K562 (cell line): Measurements from ENCODE around the gene SNX18. TPM values are rescaled to one million over a fixed set of nuclear protein-coding genes. Genes with fewer than 3 reads are reported as not detected.

Experiments
- CTCF ChIP-seq, 3 experiments: IDR thresholded peaks in 2 of 3; conservative IDR thresholded peaks in 1 of 3; 2 replicates each; pipeline ENCODE4 v1.5.1; 2011 to 2012; ENCODE audit warnings: low read length in 3 of 3, mild to moderate bottlenecking in 3 of 3, control low read depth in 2 of 3, improper control_type of control experiment in 1 of 3, inconsistent platforms in 1 of 3, low read depth in 1 of 3, mixed read lengths in 1 of 3, moderate library complexity in 1 of 3; ENCODE audit not compliant: insufficient read depth in 2 of 3
- E2F6 ChIP-seq, 2 experiments: IDR thresholded peaks; 2 replicates each; pipeline ENCODE4 v1.6.1; 2011; ENCODE audit warnings: borderline replicate concordance in 1 of 2, control low read depth in 1 of 2, low read depth in 1 of 2, low read length in 1 of 2, mild to moderate bottlenecking in 1 of 2, mixed read lengths in 1 of 2, moderate library complexity in 1 of 2; ENCODE audit not compliant: insufficient read depth in 1 of 2, insufficient read length in 1 of 2, poor library complexity in 1 of 2, severe bottlenecking in 1 of 2; ENCODE audit errors: extremely low read depth in 1 of 2
- GABPB1 ChIP-seq: sonication (generic); formaldehyde crosslinking; IDR thresholded peaks from 2 replicates; pipeline ENCODE4 v1.8.0; 2022; ENCODE audit warnings: mild to moderate bottlenecking, missing genetic modification reagents
- GABPB2 ChIP-seq: fragments of 250-450 bp; sonication (Bioruptor Pico); conservative IDR thresholded peaks from 2 replicates; pipeline ENCODE4 v1.5.1; 2021; ENCODE audit warnings: mild to moderate bottlenecking
- MBD1 ChIP-seq: fragments of 250-450 bp; sonication (Bioruptor Pico); IDR thresholded peaks from 2 replicates; pipeline ENCODE4 v1.8.0; 2022; ENCODE audit warnings: inconsistent platforms
- POLR2G ChIP-seq: fragments of 200-400 bp; formaldehyde crosslinking; IDR thresholded peaks from 2 replicates; pipeline ENCODE4 v1.6.1; 2017; ENCODE audit warnings: low read depth, mild to moderate bottlenecking, antibody characterized with exemption, low read length, moderate library complexity
- POLR3G ChIP-seq: IDR thresholded peaks from 2 replicates; pipeline ENCODE4 v1.6.1; 2011; ENCODE audit not compliant: insufficient read length, insufficient replicate concordance; ENCODE audit errors: extremely low read depth
- RBBP5 ChIP-seq: fragments of 200-600 bp; sonication (generic); IDR thresholded peaks from 2 replicates; pipeline ENCODE4 v1.6.1; 2012; ENCODE audit warnings: borderline replicate concordance, mild to moderate bottlenecking, low read length, control low read depth, inconsistent platforms; ENCODE audit not compliant: insufficient read depth, poor library complexity, severe bottlenecking
- TCF3 ChIP-seq: sonication (generic); formaldehyde crosslinking; IDR thresholded peaks from 2 replicates; pipeline ENCODE4 v1.4.0; 2020; ENCODE audit warnings: mild to moderate bottlenecking, missing genetic modification reagents
- UBTF ChIP-seq, 2 experiments: IDR thresholded peaks; 2 replicates each; pipeline ENCODE4 v1.6.1; 2012; ENCODE audit warnings: improper control_type of control experiment in 2 of 2, low read depth in 2 of 2, low read length in 2 of 2, borderline replicate concordance in 1 of 2
- ZBTB33 ChIP-seq: sonication (generic); formaldehyde crosslinking; IDR thresholded peaks from 2 replicates; pipeline ENCODE4 v1.8.1; 2023; ENCODE audit warnings: mild to moderate bottlenecking, missing genetic modification reagents
- ZFX ChIP-seq: sonication (generic); formaldehyde crosslinking; IDR thresholded peaks from 2 replicates; pipeline ENCODE4 v1.8.0; 2022; ENCODE audit warnings: mild to moderate bottlenecking, missing genetic modification reagents, moderate library complexity
- polyA plus RNA-seq, 8 experiments: library from polyadenylated mRNA; depleted of rRNA in 4 of 8; stranded (reverse) in 5 of 8; unstranded in 3 of 8; fragments of >200 nt; fragmentation: Nextera tagmentation in 2 of 8; fragmentation: Illumina TruSeq in 1 of 8; extraction: Ambion mirVana in 2 of 8; extraction: Trizol in 1 of 8; gene quantifications; 2 replicates each; pipeline versions ENCODE4 v1.2.1 to v1.2.3, GENCODE V29; 2011 to 2014; ENCODE audit warnings: inconsistent platforms in 1 of 8, missing spikeins in 1 of 8
- total RNA-seq, 7 experiments: library from RNA; depleted of rRNA in 6 of 7; stranded (reverse); fragments of >200 nt in 6 of 7; fragmentation: Illumina TruSeq in 2 of 7; extraction: Trizol in 2 of 7; gene quantifications; 2 replicates each; pipeline versions ENCODE4 v1.2.1 to v1.2.3, GENCODE V29; 2011 to 2021; ENCODE audit warnings: low replicate concordance in 1 of 7

The SNX18 gene
- total and polyA plus RNA-seq, 9 of the 15 experiments (the other 6 are each of a cell fraction or from before 2014, with no cell fraction given) = 2.3 to 8.8 (median 6.0) TPM

- peak in 1 of 2 experiments; percentile 64; a peak in 1 of 4 replicates for TF ChIP-seq UBTF (IDR thresholded peaks at IDR 0.05; ENCODE audit: borderline replicate concordance in 1 of 2, low read depth in 2 of 2, low read length in 2 of 2)
- TF ChIP-seq ZFX (CRISPR knock-in tag) = 0 out of 2 replicates have a peak, but pooled peaks have one; percentile 8
- peak; percentile 65; the same call in 1 of the 2 replicates for TF ChIP-seq MBD1 (CRISPR knock-in tag)
- TF ChIP-seq GABPB1 (CRISPR knock-in tag) = no peak
- no peak for TF ChIP-seq GABPB2 (CRISPR knock-in tag)
- 0 out of 2 replicates have a peak, but pooled peaks have one; percentile 18 for TF ChIP-seq TCF3
- TF ChIP-seq CTCF (IDR thresholded peaks at IDR 0.05 in 2 of 3, conservative IDR thresholded peaks at IDR 0.05 in 1 of 3; ENCODE audit: insufficient read depth in 2 of 3, low read depth in 1 of 3, low read length in 3 of 3) = peak in 2 of 3 experiments; percentile 16 to 39; a peak in 2 of 6 replicates
- peak; percentile 95 for TF ChIP-seq ZBTB33 (CRISPR knock-in tag)
- TF ChIP-seq POLR3G = no peak
- 0 out of 2 replicates have a peak, but pooled peaks have one; percentile 32 for TF ChIP-seq POLR2G
- TF ChIP-seq E2F6 (IDR thresholded peaks at IDR 0.05; ENCODE audit: borderline replicate concordance in 1 of 2, extremely low read depth in 1 of 2, insufficient read depth in 1 of 2, insufficient read length in 1 of 2, low read depth in 1 of 2, low read length in 1 of 2, poor library complexity in 1 of 2, severe bottlenecking in 1 of 2) = peak in 1 of 2 experiments; percentile 80
- peak; percentile 33 for TF ChIP-seq RBBP5
Measured at GRCh38 chr5:54518146-54518817, 723 bp downstream of the SNX18 start (continued).
